NCI-H1092 treated with DMSO at 0.1 percent for 48 hours (cell line): Measurements from ENCODE around the gene POLR2J3.
"Not testable (repeated sequence)": the region's sequence is repeated elsewhere in the genome, so short reads cannot be mapped to it uniquely, and the experiment has no call there.

Experiments
- DNase-seq: peaks from one replicate; lab custom pipeline; 2025; lab: John Stamatoyannopoulos, UW

The POLR2J3 gene

GRCh38 chr7:102583495-102583894 lies 11.1 kb upstream of the POLR2J3 start:
- not testable (repeated sequence) for DNase-seq

- DNase-seq = not testable (repeated sequence)
Measured at GRCh38 chr7:102581722-102582121, 9.3 kb upstream of the POLR2J3 start.

- DNase-seq = not testable (repeated sequence)
Measured at GRCh38 chr7:102578486-102578885, 6.1 kb upstream of the POLR2J3 start.

DNA sequence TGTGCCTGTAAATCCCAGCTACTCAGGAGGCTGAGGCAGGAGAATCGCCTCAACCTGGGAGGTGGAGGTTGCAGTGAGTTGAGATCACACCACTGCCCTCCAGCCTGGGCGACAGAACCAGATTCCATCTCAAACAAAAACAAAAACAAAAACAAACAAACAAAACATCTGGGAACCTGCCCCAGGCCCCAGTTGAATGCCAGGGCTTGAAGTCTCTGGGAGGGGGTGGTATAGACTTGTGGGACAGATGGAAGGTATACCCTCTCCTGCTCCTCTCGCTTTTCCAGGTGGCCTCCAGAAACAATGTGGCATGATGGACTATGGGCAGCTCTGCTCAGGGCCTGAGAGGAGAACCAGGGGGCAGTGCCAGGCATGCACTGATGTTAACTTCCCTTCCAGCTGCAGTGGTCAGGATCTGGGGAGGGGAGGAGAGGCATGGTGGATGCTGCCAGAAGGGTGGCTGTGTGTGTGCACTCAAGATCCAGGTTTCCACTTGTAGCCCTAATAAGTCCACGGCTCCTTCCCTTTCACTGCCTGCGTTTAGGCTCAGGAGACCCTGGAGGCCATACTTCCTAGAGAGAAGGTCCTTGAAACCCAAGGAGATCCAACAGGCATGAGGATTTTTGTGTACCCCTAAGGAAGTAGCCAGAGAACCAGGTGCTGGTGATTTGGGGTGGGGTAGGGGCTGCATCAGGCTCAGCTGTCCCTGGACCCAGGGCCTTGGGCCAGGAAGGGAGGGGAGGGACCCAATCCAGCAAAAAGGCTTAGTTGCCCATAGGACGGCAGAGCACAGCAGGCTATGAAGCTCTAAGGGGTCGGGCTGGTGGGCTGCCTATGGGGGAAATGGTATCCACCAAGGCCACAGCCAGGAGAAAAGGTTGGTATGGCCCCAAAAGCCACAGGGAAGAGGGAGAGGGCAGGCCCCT lies 5.2 kb upstream of the POLR2J3 start:
- not testable (repeated sequence) for DNase-seq

DNA sequence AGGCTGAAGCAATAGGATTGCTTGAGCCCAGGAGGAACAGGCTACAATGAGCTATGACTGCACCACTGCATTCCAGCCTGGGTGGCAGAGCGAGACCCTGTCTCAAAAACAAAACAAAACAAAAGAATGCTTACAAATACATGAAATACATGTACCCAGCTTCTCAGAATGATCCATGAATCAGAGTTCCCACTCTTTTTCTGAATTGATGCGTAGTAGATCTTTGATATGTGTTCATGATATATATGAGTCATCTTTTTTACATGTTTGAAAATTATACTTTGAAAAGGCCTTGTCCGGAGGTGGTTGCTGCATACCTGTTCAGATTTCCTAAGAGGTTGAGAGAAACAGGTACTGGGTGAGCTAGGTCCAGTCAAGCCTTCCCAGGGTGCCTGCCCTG lies 4.0 kb upstream of the POLR2J3 start:
- not testable (repeated sequence) for DNase-seq

GRCh38 chr7:102574607-102575006 lies 2.2 kb upstream of the POLR2J3 start:
- not testable (repeated sequence) for DNase-seq

- DNase-seq = not testable (repeated sequence)
Measured at GRCh38 chr7:102568620-102569019, 3.8 kb downstream of the POLR2J3 start.

GRCh38 chr7:102550808-102551422 lies 21.5 kb downstream of the POLR2J3 start, which contains the start of gene SPDYE2:
TSS of gene SPDYE2 (plus strand) at chr7:102551226. CDS start at chr7:102553256, 2,030 bp downstream.
- not testable (repeated sequence) for DNase-seq

DNA sequence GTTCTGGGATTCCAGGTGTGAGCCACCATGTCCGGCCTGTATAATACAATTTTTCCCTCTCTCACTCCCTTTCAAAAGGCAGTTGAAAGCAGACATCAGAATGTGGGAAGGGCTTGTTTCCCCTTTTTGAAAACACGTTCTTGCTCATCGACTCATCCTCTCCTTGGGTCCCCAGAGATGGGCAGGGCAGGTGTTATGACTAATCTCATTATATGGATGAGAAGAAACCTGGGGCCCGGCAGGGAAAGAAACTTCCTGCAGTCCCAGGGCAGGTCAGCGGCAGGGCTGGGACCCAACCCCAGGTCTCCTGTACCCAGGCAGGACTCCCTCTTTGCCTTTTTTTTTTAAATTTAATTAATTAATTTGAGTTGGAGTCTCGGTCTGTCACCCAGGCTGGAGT lies 26.0 kb downstream of the POLR2J3 start:
- not testable (repeated sequence) for DNase-seq

DNA sequence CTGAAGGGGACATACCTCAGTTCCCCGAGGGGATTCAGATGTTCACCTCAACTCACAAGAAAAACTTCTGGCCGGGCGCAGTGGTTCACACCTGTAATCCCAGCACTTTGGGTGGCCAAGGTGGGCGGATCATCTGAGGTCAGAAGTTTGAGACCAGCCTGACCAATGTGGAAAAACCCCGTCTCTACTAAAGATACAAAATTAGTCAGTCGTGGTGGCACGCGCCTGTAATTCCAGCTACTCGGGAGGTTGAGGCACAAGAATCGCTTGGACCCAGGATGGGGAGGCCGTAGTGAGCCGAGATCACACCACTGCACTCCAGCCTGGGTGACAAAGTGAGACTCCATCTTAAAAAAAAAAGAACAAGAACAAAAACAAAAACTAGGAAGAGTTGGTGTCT lies 27.1 kb downstream of the POLR2J3 start:
- DNase-seq = not testable (repeated sequence)

DNA sequence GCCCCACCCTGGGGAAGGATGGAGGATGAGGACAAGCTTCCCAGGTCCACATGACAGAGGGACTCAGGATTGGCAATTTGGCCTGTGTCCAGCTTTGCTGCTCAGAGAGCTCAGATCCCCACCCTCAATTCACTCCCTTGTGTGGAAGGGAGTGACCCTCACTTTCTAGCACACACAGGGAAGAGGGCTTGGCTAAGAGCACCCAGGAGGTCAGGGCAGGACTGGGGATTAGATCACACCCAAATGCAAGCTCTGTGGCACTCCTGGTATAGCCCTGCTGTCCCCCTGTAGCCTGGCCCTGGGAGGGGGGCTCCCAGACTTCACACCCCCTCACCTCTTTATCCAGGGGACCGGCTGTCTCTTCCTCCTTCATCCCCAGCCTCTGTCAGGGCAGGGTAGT lies 28.0 kb downstream of the POLR2J3 start:
- not testable (repeated sequence) for DNase-seq

DNA sequence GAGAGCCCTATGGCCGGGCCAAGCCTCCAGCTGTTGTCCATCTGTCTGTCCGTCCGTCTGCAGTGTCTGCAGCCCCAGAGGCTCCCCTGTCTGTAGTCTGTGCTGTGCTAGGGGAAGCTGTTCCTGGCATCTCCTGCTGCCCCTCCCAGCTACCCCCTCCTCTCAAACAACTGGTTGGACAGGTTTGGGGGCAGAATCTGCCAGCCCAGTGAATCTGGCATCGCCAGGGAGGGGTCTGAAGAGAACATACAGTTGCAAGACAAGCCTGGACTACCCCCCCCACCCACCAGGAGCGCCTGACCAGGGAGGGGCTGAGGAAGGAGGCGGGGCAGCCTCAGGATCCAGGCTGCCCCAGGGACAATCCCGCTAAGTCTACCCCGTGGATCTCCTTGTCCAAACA lies 28.8 kb downstream of the POLR2J3 start, which contains the start of gene UPK3BL2:
Gene UPK3BL2, minus strand, starts transcription at position 101 of the 400 bp plus-strand sequence. Its CDS starts 60 bp downstream, at position 41.
- DNase-seq = not testable (repeated sequence)

GRCh38 chr7:102542771-102543170 lies 29.6 kb downstream of the POLR2J3 start:
- not testable (repeated sequence) for DNase-seq

DNA sequence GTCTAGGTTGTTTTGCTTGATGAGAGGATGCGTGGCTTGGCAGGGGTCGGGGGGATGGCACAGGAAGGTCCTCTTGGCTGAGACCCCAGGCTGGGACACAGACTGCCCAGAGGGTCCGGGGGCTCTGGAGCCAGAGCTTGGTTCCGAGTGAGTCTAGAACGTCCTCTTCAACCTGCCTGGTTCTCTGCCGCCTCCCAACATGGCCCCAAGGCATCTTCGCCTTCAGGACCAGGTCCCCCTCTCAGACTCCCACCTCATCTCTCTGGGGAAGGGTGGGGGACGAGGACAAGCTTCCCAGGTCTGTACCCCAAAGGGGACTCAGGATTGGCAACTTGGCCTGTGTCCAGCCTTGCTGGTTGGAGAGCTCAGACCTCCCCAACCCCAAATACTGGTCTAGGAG lies 30.3 kb downstream of the POLR2J3 start:
- DNase-seq = not testable (repeated sequence)

- DNase-seq = not testable (repeated sequence)
Measured at GRCh38 chr7:102540604-102541003, 31.8 kb downstream of the POLR2J3 start.

DNA sequence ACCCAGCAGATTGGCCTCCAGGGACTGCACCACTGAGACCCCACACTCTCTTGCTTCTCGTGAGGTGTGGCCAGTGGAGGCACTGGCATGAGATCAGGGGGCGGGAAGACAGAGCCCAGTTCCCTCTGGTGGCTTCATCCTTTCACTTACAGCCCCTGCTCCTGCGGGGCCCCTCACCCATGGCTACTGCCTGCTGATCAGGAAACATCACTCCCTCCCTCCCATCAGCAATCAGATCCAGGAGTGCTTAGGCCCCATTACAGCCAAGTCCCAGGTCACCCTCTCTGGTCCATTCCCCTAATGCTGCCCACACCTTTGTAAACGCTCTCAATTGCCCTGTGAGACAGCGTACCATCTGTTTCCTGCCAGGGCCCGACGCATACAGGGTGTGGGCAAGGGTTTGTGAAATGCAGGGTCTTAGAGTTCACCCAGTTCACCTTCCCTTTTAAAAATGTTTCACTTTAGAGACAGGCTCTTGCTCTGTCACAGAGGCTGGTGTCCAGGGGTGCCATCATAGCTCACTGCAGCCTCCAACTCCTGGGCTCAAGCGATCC lies 37.2 kb downstream of the POLR2J3 start:
- not testable (repeated sequence) for DNase-seq

- not testable (repeated sequence) for DNase-seq
Measured at GRCh38 chr7:102532127-102532526, 40.3 kb downstream of the POLR2J3 start.

- DNase-seq = not testable (repeated sequence)
Measured at GRCh38 chr7:102531583-102531982, 40.8 kb downstream of the POLR2J3 start.

GRCh38 chr7:102527822-102528793 lies 44.3 kb downstream of the POLR2J3 start:
- DNase-seq = not testable (repeated sequence)

- DNase-seq = not testable (repeated sequence)
Measured at GRCh38 chr7:102527182-102527581, 45.2 kb downstream of the POLR2J3 start.

- DNase-seq = not testable (repeated sequence)
Measured at GRCh38 chr7:102524803-102525202, 47.6 kb downstream of the POLR2J3 start.
